WTC11 (cell line): ENCODE measurements around the gene LRRC75B. TPM values are rescaled to one million over a fixed set of nuclear protein-coding genes. Genes with fewer than 3 reads are reported as not detected.

Experiments
- ATAC-seq: fragments of 200-7000 bp; cut with Tn5 transposase; 2 replicates; pipeline ENCODE4 v1.10.0; 2021; ENCODE audit warnings: mild to moderate bottlenecking, moderate library complexity
- CTCF ChIA-PET: fragments of 300-600 bp; sonication (Branson Sonifier 250); formaldehyde crosslinking; loops from one replicate; lab custom pipeline; 2021; ENCODE audit warnings: antibody characterized with exemption; lab: Charles Lee
- POLR2A ChIA-PET: fragments of 350-600 bp; sonication (Branson Sonifier 250); formaldehyde crosslinking; loops from one replicate; lab custom pipeline; 2021; ENCODE audit warnings: antibody characterized with exemption; lab: Charles Lee
- DNase-seq: peaks from one replicate; pipeline ENCODE4 v3.0.0; 2021; ENCODE audit warnings: low spot score
- H3K27ac Mint-ChIP-seq: 2 replicates; pipeline ENCODE4 v1.8.0; 2021; ENCODE audit warnings: mixed read lengths
- H3K27me3 Mint-ChIP-seq: 2 replicates; pipeline ENCODE4 v1.8.0; 2021; ENCODE audit warnings: low read depth, mild to moderate bottlenecking, moderate library complexity, mixed read lengths
- H3K36me3 Mint-ChIP-seq: 2 replicates; pipeline ENCODE4 v1.8.0; 2021; ENCODE audit warnings: mixed read lengths
- H3K4me1 Mint-ChIP-seq: 2 replicates; pipeline ENCODE4 v1.8.0; 2022; ENCODE audit warnings: mixed read lengths
- H3K4me3 Mint-ChIP-seq: 2 replicates; pipeline ENCODE4 v1.8.0; 2021; ENCODE audit warnings: mild to moderate bottlenecking, moderate library complexity, mixed read lengths
- H3K9me3 Mint-ChIP-seq: 2 replicates; pipeline ENCODE4 v1.8.0; 2021; ENCODE audit warnings: mixed read lengths
- ATF6 ChIP-seq: sonication (generic); formaldehyde crosslinking; IDR thresholded peaks from 2 replicates; pipeline ENCODE4 v1.8.1; 2023; ENCODE audit warnings: mild to moderate bottlenecking, missing genetic modification reagents
- ERG ChIP-seq: fragments of 250-450 bp; sonication (Bioruptor Pico); IDR thresholded peaks from 2 replicates; pipeline ENCODE4 v1.8.0; 2021; ENCODE audit warnings: mild to moderate bottlenecking
- ESRRA ChIP-seq: sonication (generic); formaldehyde crosslinking; IDR thresholded peaks from 2 replicates; pipeline ENCODE4 v1.8.1; 2022; ENCODE audit warnings: mild to moderate bottlenecking, missing genetic modification reagents, borderline replicate concordance
- JAZF1 ChIP-seq: fragments of 250-450 bp; sonication (Bioruptor Pico); IDR thresholded peaks from 2 replicates; pipeline ENCODE4 v1.9.0; 2021; ENCODE audit warnings: moderate library complexity, mild to moderate bottlenecking, inconsistent platforms
- KAT7 ChIP-seq: sonication (generic); formaldehyde crosslinking; IDR thresholded peaks from 2 replicates; pipeline ENCODE4 v1.8.1; 2023; ENCODE audit warnings: missing genetic modification reagents, mild to moderate bottlenecking, borderline replicate concordance
- MAX ChIP-seq: sonication (generic); formaldehyde crosslinking; IDR thresholded peaks from 2 replicates; pipeline ENCODE4 v1.8.0; 2022; ENCODE audit warnings: mild to moderate bottlenecking, missing genetic modification reagents
- MLX ChIP-seq: sonication (generic); formaldehyde crosslinking; IDR thresholded peaks from 2 replicates; pipeline ENCODE4 v1.8.1; 2023; ENCODE audit warnings: mild to moderate bottlenecking, missing genetic modification reagents, moderate library complexity
- NR3C1 ChIP-seq: sonication (generic); formaldehyde crosslinking; conservative IDR thresholded peaks from 2 replicates; pipeline ENCODE4 v1.8.1; 2023; ENCODE audit warnings: low read depth, mild to moderate bottlenecking, missing genetic modification reagents
- OVOL2 ChIP-seq: fragments of 250-450 bp; sonication (Bioruptor Pico); IDR thresholded peaks from 2 replicates; pipeline ENCODE4 v1.9.0; 2021; ENCODE audit warnings: mild to moderate bottlenecking, borderline replicate concordance
- SOX15 ChIP-seq: fragments of 250-450 bp; sonication (Bioruptor Pico); IDR thresholded peaks from 2 replicates; pipeline ENCODE4 v1.9.0; 2021; ENCODE audit warnings: mild to moderate bottlenecking
- ZBTB43 ChIP-seq: sonication (generic); formaldehyde crosslinking; IDR thresholded peaks from 2 replicates; pipeline ENCODE4 v1.8.1; 2023; ENCODE audit warnings: mild to moderate bottlenecking, missing genetic modification reagents
- ZNF121 ChIP-seq: sonication (generic); formaldehyde crosslinking; IDR thresholded peaks from 2 replicates; pipeline ENCODE4 v1.8.0; 2023; ENCODE audit warnings: missing genetic modification reagents
- ZNF416 ChIP-seq: fragments of 250-450 bp; sonication (Bioruptor Pico); IDR thresholded peaks from 2 replicates; pipeline ENCODE4 v1.9.0; 2021; ENCODE audit warnings: mild to moderate bottlenecking, inconsistent platforms
- ZNF423 ChIP-seq: fragments of 250-450 bp; sonication (Bioruptor Pico); IDR thresholded peaks from 2 replicates; pipeline ENCODE4 v2.1.2; 2022; ENCODE audit warnings: mild to moderate bottlenecking, moderate library complexity
- ZSCAN18 ChIP-seq: fragments of 250-450 bp; sonication (Bioruptor Pico); IDR thresholded peaks from 2 replicates; pipeline ENCODE4 v2.1.2; 2022; ENCODE audit warnings: mild to moderate bottlenecking, moderate library complexity
- total RNA-seq: library from RNA; stranded (reverse); gene quantifications from 3 replicates; pipeline ENCODE4 v1.2.3, GENCODE V29; 2021
- TF ChIP-seq, protein P1 (sequence below): sonication (generic); formaldehyde crosslinking; IDR thresholded peaks from 2 replicates; pipeline ENCODE4 v1.8.1; 2022; ENCODE audit warnings: mild to moderate bottlenecking, missing genetic modification reagents, moderate library complexity, borderline replicate concordance
- TF ChIP-seq, protein P2 (sequence below): fragments of 250-450 bp; sonication (Bioruptor Pico); IDR thresholded peaks from 2 replicates; pipeline ENCODE4 v1.9.0; 2021; ENCODE audit warnings: mild to moderate bottlenecking
- TF ChIP-seq, protein P3 (sequence below): sonication (generic); formaldehyde crosslinking; IDR thresholded peaks from 2 replicates; pipeline ENCODE4 v1.8.0; 2023; ENCODE audit warnings: mild to moderate bottlenecking, missing genetic modification reagents
- TF ChIP-seq, protein P4 (sequence below): sonication (generic); formaldehyde crosslinking; conservative IDR thresholded peaks from 2 replicates; pipeline ENCODE4 v1.8.1; 2022; ENCODE audit warnings: mild to moderate bottlenecking, missing genetic modification reagents

The LRRC75B gene
- total RNA-seq, 1 experiment from 2014 or later = 19.2 TPM

- CTCF ChIA-PET = no interaction called here
- ATAC-seq = no peak
- no peak for TF ChIP-seq ZNF121 (CRISPR knock-in tag)
- TF ChIP-seq JAZF1 (CRISPR knock-in tag) = no peak
- no peak for TF ChIP-seq ATF6
- TF ChIP-seq ZNF423 (CRISPR knock-in tag) = no peak
- TF ChIP-seq, protein P1, sequence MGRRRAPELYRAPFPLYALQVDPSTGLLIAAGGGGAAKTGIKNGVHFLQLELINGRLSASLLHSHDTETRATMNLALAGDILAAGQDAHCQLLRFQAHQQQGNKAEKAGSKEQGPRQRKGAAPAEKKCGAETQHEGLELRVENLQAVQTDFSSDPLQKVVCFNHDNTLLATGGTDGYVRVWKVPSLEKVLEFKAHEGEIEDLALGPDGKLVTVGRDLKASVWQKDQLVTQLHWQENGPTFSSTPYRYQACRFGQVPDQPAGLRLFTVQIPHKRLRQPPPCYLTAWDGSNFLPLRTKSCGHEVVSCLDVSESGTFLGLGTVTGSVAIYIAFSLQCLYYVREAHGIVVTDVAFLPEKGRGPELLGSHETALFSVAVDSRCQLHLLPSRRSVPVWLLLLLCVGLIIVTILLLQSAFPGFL (CRISPR knock-in tag) = no peak
- no peak for TF ChIP-seq MAX (CRISPR knock-in tag)
- TF ChIP-seq, protein P2, sequence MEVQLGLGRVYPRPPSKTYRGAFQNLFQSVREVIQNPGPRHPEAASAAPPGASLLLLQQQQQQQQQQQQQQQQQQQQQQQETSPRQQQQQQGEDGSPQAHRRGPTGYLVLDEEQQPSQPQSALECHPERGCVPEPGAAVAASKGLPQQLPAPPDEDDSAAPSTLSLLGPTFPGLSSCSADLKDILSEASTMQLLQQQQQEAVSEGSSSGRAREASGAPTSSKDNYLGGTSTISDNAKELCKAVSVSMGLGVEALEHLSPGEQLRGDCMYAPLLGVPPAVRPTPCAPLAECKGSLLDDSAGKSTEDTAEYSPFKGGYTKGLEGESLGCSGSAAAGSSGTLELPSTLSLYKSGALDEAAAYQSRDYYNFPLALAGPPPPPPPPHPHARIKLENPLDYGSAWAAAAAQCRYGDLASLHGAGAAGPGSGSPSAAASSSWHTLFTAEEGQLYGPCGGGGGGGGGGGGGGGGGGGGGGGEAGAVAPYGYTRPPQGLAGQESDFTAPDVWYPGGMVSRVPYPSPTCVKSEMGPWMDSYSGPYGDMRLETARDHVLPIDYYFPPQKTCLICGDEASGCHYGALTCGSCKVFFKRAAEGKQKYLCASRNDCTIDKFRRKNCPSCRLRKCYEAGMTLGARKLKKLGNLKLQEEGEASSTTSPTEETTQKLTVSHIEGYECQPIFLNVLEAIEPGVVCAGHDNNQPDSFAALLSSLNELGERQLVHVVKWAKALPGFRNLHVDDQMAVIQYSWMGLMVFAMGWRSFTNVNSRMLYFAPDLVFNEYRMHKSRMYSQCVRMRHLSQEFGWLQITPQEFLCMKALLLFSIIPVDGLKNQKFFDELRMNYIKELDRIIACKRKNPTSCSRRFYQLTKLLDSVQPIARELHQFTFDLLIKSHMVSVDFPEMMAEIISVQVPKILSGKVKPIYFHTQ (CRISPR knock-in tag) = no peak
- TF ChIP-seq OVOL2 (CRISPR knock-in tag) = no peak
- TF ChIP-seq ZBTB43 (CRISPR knock-in tag) = no peak
- TF ChIP-seq, protein P3, sequence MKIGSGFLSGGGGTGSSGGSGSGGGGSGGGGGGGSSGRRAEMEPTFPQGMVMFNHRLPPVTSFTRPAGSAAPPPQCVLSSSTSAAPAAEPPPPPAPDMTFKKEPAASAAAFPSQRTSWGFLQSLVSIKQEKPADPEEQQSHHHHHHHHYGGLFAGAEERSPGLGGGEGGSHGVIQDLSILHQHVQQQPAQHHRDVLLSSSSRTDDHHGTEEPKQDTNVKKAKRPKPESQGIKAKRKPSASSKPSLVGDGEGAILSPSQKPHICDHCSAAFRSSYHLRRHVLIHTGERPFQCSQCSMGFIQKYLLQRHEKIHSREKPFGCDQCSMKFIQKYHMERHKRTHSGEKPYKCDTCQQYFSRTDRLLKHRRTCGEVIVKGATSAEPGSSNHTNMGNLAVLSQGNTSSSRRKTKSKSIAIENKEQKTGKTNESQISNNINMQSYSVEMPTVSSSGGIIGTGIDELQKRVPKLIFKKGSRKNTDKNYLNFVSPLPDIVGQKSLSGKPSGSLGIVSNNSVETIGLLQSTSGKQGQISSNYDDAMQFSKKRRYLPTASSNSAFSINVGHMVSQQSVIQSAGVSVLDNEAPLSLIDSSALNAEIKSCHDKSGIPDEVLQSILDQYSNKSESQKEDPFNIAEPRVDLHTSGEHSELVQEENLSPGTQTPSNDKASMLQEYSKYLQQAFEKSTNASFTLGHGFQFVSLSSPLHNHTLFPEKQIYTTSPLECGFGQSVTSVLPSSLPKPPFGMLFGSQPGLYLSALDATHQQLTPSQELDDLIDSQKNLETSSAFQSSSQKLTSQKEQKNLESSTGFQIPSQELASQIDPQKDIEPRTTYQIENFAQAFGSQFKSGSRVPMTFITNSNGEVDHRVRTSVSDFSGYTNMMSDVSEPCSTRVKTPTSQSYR (CRISPR knock-in tag) = no peak
- no peak for TF ChIP-seq ZSCAN18 (CRISPR knock-in tag)
- no peak for TF ChIP-seq ESRRA
- TF ChIP-seq ERG = no peak
- no peak for TF ChIP-seq ZNF416 (CRISPR knock-in tag)
- no peak for TF ChIP-seq SOX15 (CRISPR knock-in tag)
- no peak for TF ChIP-seq NR3C1 (CRISPR knock-in tag)
- TF ChIP-seq KAT7 (CRISPR knock-in tag) = no peak
- TF ChIP-seq MLX (CRISPR knock-in tag) = no peak
- TF ChIP-seq, protein P4, sequence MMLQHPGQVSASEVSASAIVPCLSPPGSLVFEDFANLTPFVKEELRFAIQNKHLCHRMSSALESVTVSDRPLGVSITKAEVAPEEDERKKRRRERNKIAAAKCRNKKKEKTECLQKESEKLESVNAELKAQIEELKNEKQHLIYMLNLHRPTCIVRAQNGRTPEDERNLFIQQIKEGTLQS (CRISPR knock-in tag) = no peak
- TF ChIP-seq, all 79 proteins: peak for 0
- H3K27me3 Mint-ChIP-seq = no peaks in the 10 kb centered on the region
- peaks cover 7% of the 10 kb centered on the region; the same call in 1 of the 2 replicates for H3K4me1 Mint-ChIP-seq
- no peak overlapping the region for H3K4me3 Mint-ChIP-seq
- POLR2A ChIA-PET = no interaction called here
- no peaks in the 10 kb centered on the region for H3K36me3 Mint-ChIP-seq
- H3K27ac Mint-ChIP-seq = no peak overlapping the region
- no peaks in the 10 kb centered on the region for H3K9me3 Mint-ChIP-seq
- no peak for DNase-seq
These were observed 4.5 kb downstream of the LRRC75B start for GRCh38 chr22:24588381-24588756.
